GM12891 (cell line): Measurements from ENCODE around the gene SCAMP1.

Source experiments
- DNase-seq: peaks from one replicate; pipeline ENCODE4 v3.0.0; 2011; ENCODE audit warnings: low spot score; ENCODE audit not compliant: insufficient read length
- FAIRE-seq: peaks from 2 replicates; lab custom pipeline; 2011; peaks lifted over from hg19 to GRCh38; lab: Jason Lieb, UNC
- PAX5 ChIP-seq: IDR thresholded peaks from 2 replicates; pipeline ENCODE4 v1.6.1; 2011; ENCODE audit warnings: low read length, moderate library complexity, mild to moderate bottlenecking; ENCODE audit not compliant: insufficient read depth, severe bottlenecking
- POLR2A ChIP-seq: IDR thresholded peaks from 2 replicates; pipeline ENCODE4 v1.6.1; 2011; ENCODE audit warnings: low read depth, low read length, control low read depth
- POLR2AphosphoS5 ChIP-seq: IDR thresholded peaks from 2 replicates; pipeline ENCODE4 v1.6.1; 2011; ENCODE audit warnings: low read depth, low read length, control low read depth
- POU2F2 ChIP-seq: IDR thresholded peaks from 2 replicates; pipeline ENCODE4 v1.6.1; 2011; ENCODE audit warnings: low read depth, mild to moderate bottlenecking, control low read depth, low read length, moderate library complexity
- SPI1 ChIP-seq: IDR thresholded peaks from 2 replicates; pipeline ENCODE4 v1.6.1; 2011; ENCODE audit warnings: low read depth, low read length, control low read depth
- TAF1 ChIP-seq: IDR thresholded peaks from 2 replicates; pipeline ENCODE4 v1.6.1; 2011; ENCODE audit warnings: low read depth, low read length, control low read depth

Gene SCAMP1

GRCh38 chr5:78518365-78519197 lies 158.2 kb downstream of the SCAMP1 start:
- FAIRE-seq (no peak), DNase-seq (no peak)
- TF ChIP-seq TAF1 (no peak), POLR2AphosphoS5 (no peak), POLR2A (no peak), PAX5 (no peak), POU2F2 (no peak), SPI1 (no peak)

- FAIRE-seq (no peak), DNase-seq (no peak)
- no peak for TF ChIP-seq TAF1
- TF ChIP-seq SPI1, result peak; percentile 42
Observed at GRCh38 chr5:78519198-78519941, 159.0 kb downstream of the SCAMP1 start.

- FAIRE-seq (no peak), DNase-seq (no peak)
- TF ChIP-seq POLR2A (no peak), POLR2AphosphoS5 (no peak)
Observed at GRCh38 chr5:78521455-78521854, 161.0 kb downstream of the SCAMP1 start.

GRCh38 chr5:78522476-78523260 lies 162.3 kb downstream of the SCAMP1 start:
- DNase-seq (no peak), FAIRE-seq (no peak)
- TF ChIP-seq POU2F2 (no peak), POLR2AphosphoS5 (no peak), PAX5 (no peak), SPI1 (no peak), TAF1 (no peak), POLR2A (no peak)

- DNase-seq (no peak), FAIRE-seq (no peak)
- TF ChIP-seq TAF1, result no peak
- no peak for TF ChIP-seq POLR2AphosphoS5
- TF ChIP-seq POU2F2, result no peak
Observed at GRCh38 chr5:78523314-78524193, 163.1 kb downstream of the SCAMP1 start.

- TF ChIP-seq TAF1 (no peak), PAX5 (no peak), POLR2AphosphoS5 (no peak), POLR2A (no peak), POU2F2 (no peak), SPI1 (no peak)
- FAIRE-seq, result no peak
- no peak for DNase-seq
Observed at GRCh38 chr5:78526049-78526525, 165.7 kb downstream of the SCAMP1 start.

- TF ChIP-seq PAX5, result no peak
- no peak for TF ChIP-seq SPI1
- no peak for TF ChIP-seq POU2F2
- TF ChIP-seq POLR2AphosphoS5, result no peak
- TF ChIP-seq TAF1, result no peak
- TF ChIP-seq POLR2A, result no peak
- FAIRE-seq (no peak), DNase-seq (no peak)
Observed at GRCh38 chr5:78527054-78527859, 166.8 kb downstream of the SCAMP1 start.

GRCh38 chr5:78527925-78528324 lies 167.5 kb downstream of the SCAMP1 start:
- no peak for FAIRE-seq
- TF ChIP-seq POLR2A (no peak), SPI1 (no peak), TAF1 (no peak), POU2F2 (no peak), PAX5 (no peak), POLR2AphosphoS5 (no peak)
- DNase-seq, result no peak
